ENCODE data around the gene FRMD3.

Gene FRMD3

GRCh38 chr9:83511051-83511450 lies 27.1 kb downstream of the FRMD3 start:
- peak; percentile 32 for DNase-seq (ENCODE audit: low read depth)
- no peak overlapping the region for H3K4me3 ChIP-seq (ENCODE audit: low read length)
- TF ChIP-seq CTCF (conservative IDR thresholded peaks at IDR 0.05; ENCODE audit: low read length): no peak

GRCh38 chr9:83509402-83509801 lies 28.8 kb downstream of the FRMD3 start:
- TF ChIP-seq CTCF (conservative IDR thresholded peaks at IDR 0.05; ENCODE audit: low read length): no peak
- H3K4me3 ChIP-seq (ENCODE audit: low read length): no peak overlapping the region

GRCh38 chr9:83508067-83508466 lies 30.1 kb downstream of the FRMD3 start:
- DNase-seq (ENCODE audit: low read depth): no peak
- TF ChIP-seq CTCF (conservative IDR thresholded peaks at IDR 0.05; ENCODE audit: low read length): no peak
- no peak overlapping the region for H3K4me3 ChIP-seq (ENCODE audit: low read length)

More at GRCh38 chr9:83509402-83509801, 28.8 kb downstream of the FRMD3 start:
- DNase-seq (ENCODE audit: low read depth): peak; percentile 97

GRCh38 chr9:83505282-83505681 lies 32.9 kb downstream of the FRMD3 start:
- no peak for TF ChIP-seq CTCF (conservative IDR thresholded peaks at IDR 0.05; ENCODE audit: low read length)
- DNase-seq (ENCODE audit: low read depth): no peak
- no peak overlapping the region for H3K4me3 ChIP-seq (ENCODE audit: low read length)

GRCh38 chr9:83503866-83504265 lies 34.3 kb downstream of the FRMD3 start:
- DNase-seq (ENCODE audit: low read depth): no peak
- H3K4me3 ChIP-seq (ENCODE audit: low read length): no peak overlapping the region
- TF ChIP-seq CTCF (conservative IDR thresholded peaks at IDR 0.05; ENCODE audit: low read length): no peak

GRCh38 chr9:83501565-83501964 lies 36.6 kb downstream of the FRMD3 start:
- H3K4me3 ChIP-seq (ENCODE audit: low read length): no peak overlapping the region
- TF ChIP-seq CTCF (conservative IDR thresholded peaks at IDR 0.05; ENCODE audit: low read length): no peak
- no peak for DNase-seq (ENCODE audit: low read depth)

GRCh38 chr9:83497441-83497840 lies 40.8 kb downstream of the FRMD3 start:
- DNase-seq (ENCODE audit: low read depth): no peak

More at GRCh38 chr9:83497441-83497840, 40.8 kb downstream of the FRMD3 start:
- no peak for TF ChIP-seq CTCF (conservative IDR thresholded peaks at IDR 0.05; ENCODE audit: low read length)
- H3K4me3 ChIP-seq (ENCODE audit: low read length): no peak overlapping the region
